SK-N-MC (cell line): Measurements from ENCODE around the gene ZNF554.

Experiments used
- DNase-seq: peaks from one replicate; pipeline ENCODE4 v3.0.0-alpha.2; 2011; ENCODE audit warnings: low read depth, low spot score
- H3K27ac ChIP-seq: fragments of 200-600 bp; sonication (generic); 2 replicates; pipeline ENCODE4 v1.5.1; 2016; ENCODE audit warnings: mixed run types
- H3K36me3 ChIP-seq: fragments of 200-600 bp; sonication (generic); 2 replicates; pipeline ENCODE4 v1.6.1; 2017; ENCODE audit warnings: antibody characterized with exemption, low read length, mixed read lengths; ENCODE audit not compliant: insufficient read depth
- H3K4me3 ChIP-seq: fragments of 200-600 bp; sonication (generic); 2 replicates; pipeline ENCODE4 v1.5.1; 2016
- H3K9ac ChIP-seq: fragments of 200-600 bp; sonication (generic); 2 replicates; pipeline ENCODE4 v1.8.0; 2017; ENCODE audit warnings: mixed run types, mixed read lengths; ENCODE audit not compliant: insufficient read length
- H3K9me3 ChIP-seq: fragments of 200-600 bp; sonication (generic); 2 replicates; pipeline ENCODE4 v1.6.1; 2017; ENCODE audit warnings: low read depth, mild to moderate bottlenecking, antibody characterized with exemption, low read length, moderate library complexity, mixed read lengths
- EZH2 ChIP-seq: fragments of 200-600 bp; sonication (generic); IDR thresholded peaks from one replicate; pipeline ENCODE4 v1.6.1; 2017; ENCODE audit warnings: antibody characterized with exemption
- FOXP2 ChIP-seq: optimal IDR thresholded peaks from 2 replicates; pipeline ENCODE3; 2011; ENCODE audit warnings: mild to moderate bottlenecking, moderate library complexity; ENCODE audit not compliant: insufficient read depth; ENCODE audit errors: extremely low read length, control extremely low read depth
- POLR2AphosphoS5 ChIP-seq: IDR thresholded peaks from 2 replicates; pipeline ENCODE4 v1.6.1; 2012; ENCODE audit warnings: mild to moderate bottlenecking, low read depth, low read length, borderline replicate concordance

ZNF554 gene

GRCh38 chr19:2885736-2886135 is 66.1 kb downstream of the ZNF554 start:
- TF ChIP-seq FOXP2: no peak
- no peak for TF ChIP-seq POLR2AphosphoS5
- no peak for TF ChIP-seq EZH2
- H3K9me3 ChIP-seq: no peaks in the 10 kb centered on the region
- H3K27ac ChIP-seq: no peak overlapping the region

More at GRCh38 chr19:2885736-2886135, 66.1 kb downstream of the ZNF554 start:
- H3K4me3 ChIP-seq: no peak overlapping the region
- H3K36me3 ChIP-seq: no peaks in the 10 kb centered on the region
- DNase-seq: no peak
- H3K9ac ChIP-seq: no peak overlapping the region
